OCI-LY7 (cell line): ENCODE measurements around the gene PTPN13.

Experiments
- CTCF ChIP-seq: fragments of 200-600 bp; sonication (generic); conservative IDR thresholded peaks from 2 replicates; pipeline ENCODE4 v1.5.1; 2014; ENCODE audit warnings: mild to moderate bottlenecking, antibody characterized with exemption, low read length, moderate library complexity, mixed read lengths
- EZH2phosphoT487 ChIP-seq: fragments of 200-600 bp; sonication (generic); IDR thresholded peaks from 2 replicates; pipeline ENCODE4 v1.6.1; 2018; ENCODE audit warnings: low read depth, borderline replicate concordance, mild to moderate bottlenecking, mixed run types, antibody characterized with exemption, low read length, moderate library complexity, mixed read lengths

GRCh38 chr4:86791126-86791525 is 197.0 kb downstream of the PTPN13 start:
- peak; percentile 53 for TF ChIP-seq CTCF
- no peak for TF ChIP-seq EZH2phosphoT487
